ENCODE measurements around the gene TCERG1L. TPM values are rescaled to one million over a fixed set of nuclear protein-coding genes. Genes with fewer than 3 reads are reported as not detected.

TCERG1L gene
- total RNA-seq, 1 experiment from 2014 or later, result 1.5 TPM

DNA sequence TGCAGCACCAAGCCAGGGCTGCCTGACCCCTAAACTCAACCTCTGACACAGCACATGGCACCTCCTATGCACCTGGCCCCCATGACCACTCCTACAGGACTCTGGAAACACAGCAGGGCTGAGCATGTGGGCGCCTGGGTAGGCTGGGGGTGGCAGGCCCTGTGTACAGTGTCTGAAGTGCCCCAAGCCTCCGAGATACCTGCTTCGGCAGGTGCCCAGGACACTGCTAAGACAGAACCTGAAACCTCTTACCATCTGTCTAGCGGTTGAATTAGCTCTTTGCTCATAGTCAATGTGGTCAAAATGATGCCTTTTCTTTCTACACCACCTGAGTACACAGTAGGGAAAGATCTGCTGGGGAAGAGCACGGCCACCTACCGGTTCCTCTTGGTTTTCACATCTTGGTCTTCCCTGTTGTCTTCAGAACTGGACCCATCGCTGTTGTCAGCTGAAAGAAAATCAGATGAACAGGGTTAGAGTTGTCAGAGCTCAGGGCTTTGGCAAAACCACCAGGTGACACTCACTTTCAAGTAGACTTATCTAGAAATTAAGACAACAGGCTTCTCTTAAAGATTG lies 177.4 kb downstream of the TCERG1L start:
- ATAC-seq, result no peak
- ChIA-PET POLR2A (no interaction called here), CTCF (no interaction called here)
- H3K27me3 Mint-ChIP-seq (ENCODE audit: low read depth), result peaks cover 14% of the 10 kb centered on the region
- TF ChIP-seq SMAD4 (CRISPR knock-in tag; IDR thresholded peaks at IDR 0.05), result no peak
- TF ChIP-seq, protein P1, sequence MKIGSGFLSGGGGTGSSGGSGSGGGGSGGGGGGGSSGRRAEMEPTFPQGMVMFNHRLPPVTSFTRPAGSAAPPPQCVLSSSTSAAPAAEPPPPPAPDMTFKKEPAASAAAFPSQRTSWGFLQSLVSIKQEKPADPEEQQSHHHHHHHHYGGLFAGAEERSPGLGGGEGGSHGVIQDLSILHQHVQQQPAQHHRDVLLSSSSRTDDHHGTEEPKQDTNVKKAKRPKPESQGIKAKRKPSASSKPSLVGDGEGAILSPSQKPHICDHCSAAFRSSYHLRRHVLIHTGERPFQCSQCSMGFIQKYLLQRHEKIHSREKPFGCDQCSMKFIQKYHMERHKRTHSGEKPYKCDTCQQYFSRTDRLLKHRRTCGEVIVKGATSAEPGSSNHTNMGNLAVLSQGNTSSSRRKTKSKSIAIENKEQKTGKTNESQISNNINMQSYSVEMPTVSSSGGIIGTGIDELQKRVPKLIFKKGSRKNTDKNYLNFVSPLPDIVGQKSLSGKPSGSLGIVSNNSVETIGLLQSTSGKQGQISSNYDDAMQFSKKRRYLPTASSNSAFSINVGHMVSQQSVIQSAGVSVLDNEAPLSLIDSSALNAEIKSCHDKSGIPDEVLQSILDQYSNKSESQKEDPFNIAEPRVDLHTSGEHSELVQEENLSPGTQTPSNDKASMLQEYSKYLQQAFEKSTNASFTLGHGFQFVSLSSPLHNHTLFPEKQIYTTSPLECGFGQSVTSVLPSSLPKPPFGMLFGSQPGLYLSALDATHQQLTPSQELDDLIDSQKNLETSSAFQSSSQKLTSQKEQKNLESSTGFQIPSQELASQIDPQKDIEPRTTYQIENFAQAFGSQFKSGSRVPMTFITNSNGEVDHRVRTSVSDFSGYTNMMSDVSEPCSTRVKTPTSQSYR (CRISPR knock-in tag; IDR thresholded peaks at IDR 0.05), result no peak
- no peak overlapping the region for H3K27ac Mint-ChIP-seq
- no peak overlapping the region for H3K4me3 Mint-ChIP-seq
- peaks cover 65% of the 10 kb centered on the region for H3K9me3 Mint-ChIP-seq
- peaks cover 71% of the 10 kb centered on the region for H3K36me3 Mint-ChIP-seq
- DNase-seq (ENCODE audit: low spot score), result no peak
- peaks cover 2% of the 10 kb centered on the region for H3K4me1 Mint-ChIP-seq

DNA sequence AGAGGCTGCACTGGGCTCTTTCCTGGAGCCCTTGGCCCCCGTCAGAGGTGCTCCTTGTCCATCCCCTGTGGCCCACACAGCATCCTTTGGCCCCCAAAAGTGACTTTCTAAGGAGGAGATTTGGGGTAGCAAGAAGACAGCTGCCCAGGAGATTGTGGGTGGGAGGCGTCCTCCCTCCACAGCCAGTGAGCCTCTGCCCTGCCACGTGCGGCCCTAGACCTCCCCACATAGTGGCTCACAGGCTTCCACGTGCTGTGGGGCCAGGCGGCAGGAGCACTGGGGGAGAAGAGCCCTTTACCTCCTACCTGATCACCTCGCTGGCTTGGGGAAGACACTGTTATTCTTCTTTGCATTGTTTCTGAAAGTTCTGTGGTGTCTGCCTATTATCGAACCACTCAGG lies 178.8 kb downstream of the TCERG1L start:
- DNase-seq (ENCODE audit: low spot score) (no peak), ATAC-seq (no peak)
- H3K4me1 Mint-ChIP-seq, result peaks cover 2% of the 10 kb centered on the region
- peaks cover 7% of the 10 kb centered on the region for H3K27me3 Mint-ChIP-seq (ENCODE audit: low read depth)
- H3K36me3 Mint-ChIP-seq, result peaks cover 72% of the 10 kb centered on the region
- ChIA-PET POLR2A (no interaction called here), CTCF (no interaction called here)
- no peak overlapping the region for H3K27ac Mint-ChIP-seq
- peaks cover 69% of the 10 kb centered on the region for H3K9me3 Mint-ChIP-seq
- no peak overlapping the region for H3K4me3 Mint-ChIP-seq
- TF ChIP-seq, protein P2, sequence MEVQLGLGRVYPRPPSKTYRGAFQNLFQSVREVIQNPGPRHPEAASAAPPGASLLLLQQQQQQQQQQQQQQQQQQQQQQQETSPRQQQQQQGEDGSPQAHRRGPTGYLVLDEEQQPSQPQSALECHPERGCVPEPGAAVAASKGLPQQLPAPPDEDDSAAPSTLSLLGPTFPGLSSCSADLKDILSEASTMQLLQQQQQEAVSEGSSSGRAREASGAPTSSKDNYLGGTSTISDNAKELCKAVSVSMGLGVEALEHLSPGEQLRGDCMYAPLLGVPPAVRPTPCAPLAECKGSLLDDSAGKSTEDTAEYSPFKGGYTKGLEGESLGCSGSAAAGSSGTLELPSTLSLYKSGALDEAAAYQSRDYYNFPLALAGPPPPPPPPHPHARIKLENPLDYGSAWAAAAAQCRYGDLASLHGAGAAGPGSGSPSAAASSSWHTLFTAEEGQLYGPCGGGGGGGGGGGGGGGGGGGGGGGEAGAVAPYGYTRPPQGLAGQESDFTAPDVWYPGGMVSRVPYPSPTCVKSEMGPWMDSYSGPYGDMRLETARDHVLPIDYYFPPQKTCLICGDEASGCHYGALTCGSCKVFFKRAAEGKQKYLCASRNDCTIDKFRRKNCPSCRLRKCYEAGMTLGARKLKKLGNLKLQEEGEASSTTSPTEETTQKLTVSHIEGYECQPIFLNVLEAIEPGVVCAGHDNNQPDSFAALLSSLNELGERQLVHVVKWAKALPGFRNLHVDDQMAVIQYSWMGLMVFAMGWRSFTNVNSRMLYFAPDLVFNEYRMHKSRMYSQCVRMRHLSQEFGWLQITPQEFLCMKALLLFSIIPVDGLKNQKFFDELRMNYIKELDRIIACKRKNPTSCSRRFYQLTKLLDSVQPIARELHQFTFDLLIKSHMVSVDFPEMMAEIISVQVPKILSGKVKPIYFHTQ (CRISPR knock-in tag; IDR thresholded peaks at IDR 0.05), result no peak
- TF ChIP-seq, protein P3, sequence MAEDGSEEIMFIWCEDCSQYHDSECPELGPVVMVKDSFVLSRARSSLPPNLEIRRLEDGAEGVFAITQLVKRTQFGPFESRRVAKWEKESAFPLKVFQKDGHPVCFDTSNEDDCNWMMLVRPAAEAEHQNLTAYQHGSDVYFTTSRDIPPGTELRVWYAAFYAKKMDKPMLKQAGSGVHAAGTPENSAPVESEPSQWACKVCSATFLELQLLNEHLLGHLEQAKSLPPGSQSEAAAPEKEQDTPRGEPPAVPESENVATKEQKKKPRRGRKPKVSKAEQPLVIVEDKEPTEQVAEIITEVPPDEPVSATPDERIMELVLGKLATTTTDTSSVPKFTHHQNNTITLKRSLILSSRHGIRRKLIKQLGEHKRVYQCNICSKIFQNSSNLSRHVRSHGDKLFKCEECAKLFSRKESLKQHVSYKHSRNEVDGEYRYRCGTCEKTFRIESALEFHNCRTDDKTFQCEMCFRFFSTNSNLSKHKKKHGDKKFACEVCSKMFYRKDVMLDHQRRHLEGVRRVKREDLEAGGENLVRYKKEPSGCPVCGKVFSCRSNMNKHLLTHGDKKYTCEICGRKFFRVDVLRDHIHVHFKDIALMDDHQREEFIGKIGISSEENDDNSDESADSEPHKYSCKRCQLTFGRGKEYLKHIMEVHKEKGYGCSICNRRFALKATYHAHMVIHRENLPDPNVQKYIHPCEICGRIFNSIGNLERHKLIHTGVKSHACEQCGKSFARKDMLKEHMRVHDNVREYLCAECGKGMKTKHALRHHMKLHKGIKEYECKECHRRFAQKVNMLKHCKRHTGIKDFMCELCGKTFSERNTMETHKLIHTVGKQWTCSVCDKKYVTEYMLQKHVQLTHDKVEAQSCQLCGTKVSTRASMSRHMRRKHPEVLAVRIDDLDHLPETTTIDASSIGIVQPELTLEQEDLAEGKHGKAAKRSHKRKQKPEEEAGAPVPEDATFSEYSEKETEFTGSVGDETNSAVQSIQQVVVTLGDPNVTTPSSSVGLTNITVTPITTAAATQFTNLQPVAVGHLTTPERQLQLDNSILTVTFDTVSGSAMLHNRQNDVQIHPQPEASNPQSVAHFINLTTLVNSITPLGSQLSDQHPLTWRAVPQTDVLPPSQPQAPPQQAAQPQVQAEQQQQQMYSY (CRISPR knock-in tag; IDR thresholded peaks at IDR 0.05), result no peak
- TF ChIP-seq ATF1 (CRISPR knock-in tag; IDR thresholded peaks at IDR 0.05), result no peak
- no peak for TF ChIP-seq SOX15 (CRISPR knock-in tag; IDR thresholded peaks at IDR 0.05)
- TF ChIP-seq EMX1 (CRISPR knock-in tag; IDR thresholded peaks at IDR 0.05), result no peak
- no peak for TF ChIP-seq ZBTB21 (CRISPR knock-in tag; IDR thresholded peaks at IDR 0.05; ENCODE audit: borderline replicate concordance)
- TF ChIP-seq, protein P4, sequence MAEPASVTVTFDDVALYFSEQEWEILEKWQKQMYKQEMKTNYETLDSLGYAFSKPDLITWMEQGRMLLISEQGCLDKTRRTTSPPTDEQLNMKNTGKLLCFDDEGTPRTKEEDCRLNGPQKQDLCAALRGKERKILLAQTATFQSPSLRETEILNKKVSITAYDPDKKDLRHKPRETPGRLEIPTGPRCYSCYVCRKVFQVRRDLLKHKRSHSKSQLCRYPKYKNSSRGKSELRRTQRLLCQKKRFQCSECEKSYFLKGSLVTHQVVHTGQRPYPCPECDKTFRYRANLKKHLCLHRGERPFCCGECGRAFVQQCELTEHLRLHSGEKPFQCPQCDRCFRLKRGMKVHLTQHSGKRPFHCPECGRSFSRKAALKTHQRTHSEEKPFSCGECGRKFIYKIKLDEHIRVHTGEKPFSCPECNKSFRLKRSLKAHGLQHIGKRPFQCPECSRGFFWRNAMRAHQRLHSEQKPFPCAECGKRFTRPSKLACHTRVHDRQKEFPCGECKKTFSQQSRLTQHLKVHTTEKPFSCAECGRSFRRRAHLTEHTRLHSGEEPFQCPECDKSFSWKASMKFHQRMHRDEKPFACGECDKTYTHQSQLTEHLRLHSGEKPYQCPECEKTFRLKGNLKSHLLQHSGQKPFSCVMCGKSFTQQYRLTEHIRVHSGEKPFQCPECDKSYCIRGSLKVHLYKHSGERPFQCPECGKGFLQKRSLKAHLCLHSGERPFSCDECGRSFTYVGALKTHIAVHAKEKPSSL (CRISPR knock-in tag; conservative IDR thresholded peaks at IDR 0.05), result no peak
- TF ChIP-seq, protein P5, sequence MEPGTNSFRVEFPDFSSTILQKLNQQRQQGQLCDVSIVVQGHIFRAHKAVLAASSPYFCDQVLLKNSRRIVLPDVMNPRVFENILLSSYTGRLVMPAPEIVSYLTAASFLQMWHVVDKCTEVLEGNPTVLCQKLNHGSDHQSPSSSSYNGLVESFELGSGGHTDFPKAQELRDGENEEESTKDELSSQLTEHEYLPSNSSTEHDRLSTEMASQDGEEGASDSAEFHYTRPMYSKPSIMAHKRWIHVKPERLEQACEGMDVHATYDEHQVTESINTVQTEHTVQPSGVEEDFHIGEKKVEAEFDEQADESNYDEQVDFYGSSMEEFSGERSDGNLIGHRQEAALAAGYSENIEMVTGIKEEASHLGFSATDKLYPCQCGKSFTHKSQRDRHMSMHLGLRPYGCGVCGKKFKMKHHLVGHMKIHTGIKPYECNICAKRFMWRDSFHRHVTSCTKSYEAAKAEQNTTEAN (CRISPR knock-in tag; IDR thresholded peaks at IDR 0.05), result no peak
- TF ChIP-seq, protein P6, sequence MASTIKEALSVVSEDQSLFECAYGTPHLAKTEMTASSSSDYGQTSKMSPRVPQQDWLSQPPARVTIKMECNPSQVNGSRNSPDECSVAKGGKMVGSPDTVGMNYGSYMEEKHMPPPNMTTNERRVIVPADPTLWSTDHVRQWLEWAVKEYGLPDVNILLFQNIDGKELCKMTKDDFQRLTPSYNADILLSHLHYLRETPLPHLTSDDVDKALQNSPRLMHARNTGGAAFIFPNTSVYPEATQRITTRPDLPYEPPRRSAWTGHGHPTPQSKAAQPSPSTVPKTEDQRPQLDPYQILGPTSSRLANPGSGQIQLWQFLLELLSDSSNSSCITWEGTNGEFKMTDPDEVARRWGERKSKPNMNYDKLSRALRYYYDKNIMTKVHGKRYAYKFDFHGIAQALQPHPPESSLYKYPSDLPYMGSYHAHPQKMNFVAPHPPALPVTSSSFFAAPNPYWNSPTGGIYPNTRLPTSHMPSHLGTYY (CRISPR knock-in tag; IDR thresholded peaks at IDR 0.05), result no peak
- TF ChIP-seq TEAD1 (CRISPR knock-in tag; IDR thresholded peaks at IDR 0.05), result no peak
- TF ChIP-seq, protein P7, sequence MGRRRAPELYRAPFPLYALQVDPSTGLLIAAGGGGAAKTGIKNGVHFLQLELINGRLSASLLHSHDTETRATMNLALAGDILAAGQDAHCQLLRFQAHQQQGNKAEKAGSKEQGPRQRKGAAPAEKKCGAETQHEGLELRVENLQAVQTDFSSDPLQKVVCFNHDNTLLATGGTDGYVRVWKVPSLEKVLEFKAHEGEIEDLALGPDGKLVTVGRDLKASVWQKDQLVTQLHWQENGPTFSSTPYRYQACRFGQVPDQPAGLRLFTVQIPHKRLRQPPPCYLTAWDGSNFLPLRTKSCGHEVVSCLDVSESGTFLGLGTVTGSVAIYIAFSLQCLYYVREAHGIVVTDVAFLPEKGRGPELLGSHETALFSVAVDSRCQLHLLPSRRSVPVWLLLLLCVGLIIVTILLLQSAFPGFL (CRISPR knock-in tag; IDR thresholded peaks at IDR 0.05; ENCODE audit: borderline replicate concordance), result no peak
- TF ChIP-seq, protein P8, sequence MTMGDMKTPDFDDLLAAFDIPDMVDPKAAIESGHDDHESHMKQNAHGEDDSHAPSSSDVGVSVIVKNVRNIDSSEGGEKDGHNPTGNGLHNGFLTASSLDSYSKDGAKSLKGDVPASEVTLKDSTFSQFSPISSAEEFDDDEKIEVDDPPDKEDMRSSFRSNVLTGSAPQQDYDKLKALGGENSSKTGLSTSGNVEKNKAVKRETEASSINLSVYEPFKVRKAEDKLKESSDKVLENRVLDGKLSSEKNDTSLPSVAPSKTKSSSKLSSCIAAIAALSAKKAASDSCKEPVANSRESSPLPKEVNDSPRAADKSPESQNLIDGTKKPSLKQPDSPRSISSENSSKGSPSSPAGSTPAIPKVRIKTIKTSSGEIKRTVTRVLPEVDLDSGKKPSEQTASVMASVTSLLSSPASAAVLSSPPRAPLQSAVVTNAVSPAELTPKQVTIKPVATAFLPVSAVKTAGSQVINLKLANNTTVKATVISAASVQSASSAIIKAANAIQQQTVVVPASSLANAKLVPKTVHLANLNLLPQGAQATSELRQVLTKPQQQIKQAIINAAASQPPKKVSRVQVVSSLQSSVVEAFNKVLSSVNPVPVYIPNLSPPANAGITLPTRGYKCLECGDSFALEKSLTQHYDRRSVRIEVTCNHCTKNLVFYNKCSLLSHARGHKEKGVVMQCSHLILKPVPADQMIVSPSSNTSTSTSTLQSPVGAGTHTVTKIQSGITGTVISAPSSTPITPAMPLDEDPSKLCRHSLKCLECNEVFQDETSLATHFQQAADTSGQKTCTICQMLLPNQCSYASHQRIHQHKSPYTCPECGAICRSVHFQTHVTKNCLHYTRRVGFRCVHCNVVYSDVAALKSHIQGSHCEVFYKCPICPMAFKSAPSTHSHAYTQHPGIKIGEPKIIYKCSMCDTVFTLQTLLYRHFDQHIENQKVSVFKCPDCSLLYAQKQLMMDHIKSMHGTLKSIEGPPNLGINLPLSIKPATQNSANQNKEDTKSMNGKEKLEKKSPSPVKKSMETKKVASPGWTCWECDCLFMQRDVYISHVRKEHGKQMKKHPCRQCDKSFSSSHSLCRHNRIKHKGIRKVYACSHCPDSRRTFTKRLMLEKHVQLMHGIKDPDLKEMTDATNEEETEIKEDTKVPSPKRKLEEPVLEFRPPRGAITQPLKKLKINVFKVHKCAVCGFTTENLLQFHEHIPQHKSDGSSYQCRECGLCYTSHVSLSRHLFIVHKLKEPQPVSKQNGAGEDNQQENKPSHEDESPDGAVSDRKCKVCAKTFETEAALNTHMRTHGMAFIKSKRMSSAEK (CRISPR knock-in tag; IDR thresholded peaks at IDR 0.05; ENCODE audit: borderline replicate concordance), result no peak

All from WTC11 (cell line).